Muscle of leg (tissue), 11 donors: ENCODE data around the gene ORC4. TPM values are rescaled to one million over a fixed set of nuclear protein-coding genes. Genes with fewer than 3 reads are reported as not detected.
"Not testable (repeated sequence)": the region's sequence is repeated elsewhere in the genome, so short reads cannot be mapped to it uniquely, and the experiment has no call there.

ENCODE experiments used
- DNase-seq: peaks from one replicate; pipeline ENCODE4 v3.0.0; 2013
- H3K27ac ChIP-seq: one replicate; pipeline ENCODE4 v1.5.1; 2013; ENCODE audit warnings: mild to moderate bottlenecking, low read length, control low read depth
- H3K27me3 ChIP-seq: one replicate; pipeline ENCODE4 v1.6.1; 2013; ENCODE audit warnings: low read length; ENCODE audit not compliant: control insufficient read depth, insufficient read depth
- H3K36me3 ChIP-seq: one replicate; pipeline ENCODE4 v1.6.1; 2013; ENCODE audit warnings: low read length; ENCODE audit not compliant: control insufficient read depth, insufficient read depth
- H3K4me1 ChIP-seq: one replicate; pipeline ENCODE4 v1.6.1; 2013; ENCODE audit warnings: low read length; ENCODE audit not compliant: control insufficient read depth, insufficient read depth
- H3K4me3 ChIP-seq: one replicate; pipeline ENCODE4 v1.5.1; 2013; ENCODE audit warnings: low read length, control low read depth
- H3K9me3 ChIP-seq: replicated peaks from 2 replicates; pipeline ENCODE4 v1.6.1; 2013; ENCODE audit warnings: low read depth, low read length; ENCODE audit not compliant: control insufficient read depth
- WGBS: methylation state at CpG from one replicate; pipeline ENCODE4 v1.1.5; 2013; ENCODE audit warnings: missing lambda C conversion rate; ENCODE audit not compliant: insufficient coverage; 5-methylcytosine and 5-hydroxymethylcytosine counted together
- polyA plus RNA-seq, 8 donors: library from polyadenylated mRNA; unstranded; fragments of 120-200 nt; gene quantifications; one replicate each; pipeline versions ENCODE4 v1.2.1 to v1.2.3, GENCODE V29; 2013; ENCODE audit warnings: inconsistent platforms in 1 of 8, low replicate concordance in 1 of 8; ENCODE audit not compliant: insufficient read length in 8 of 8, insufficient read depth in 1 of 8
- total RNA-seq: library from RNA; stranded (reverse); fragments of 120-200 nt; gene quantifications from one replicate; pipeline ENCODE4 v1.2.4, GENCODE V29; 2013

Gene ORC4
- total and polyA plus RNA-seq, 9 donors = 27.3 to 47.9 (median 35.7) TPM

- DNase-seq = peak; percentile 11
- Histone ChIP-seq H3K27ac (peak overlapping the region; percentile 99), H3K36me3 (no peaks in the 10 kb centered on the region), H3K9me3 (no peaks in the 10 kb centered on the region), H3K4me3 (peak overlapping the region; percentile 81), H3K27me3 (no peaks in the 10 kb centered on the region), H3K4me1 (peaks cover 4% of the 10 kb centered on the region)
- WGBS = no CpG with 5 or more reads among the region's 1 CpG
These were observed 1.8 kb upstream of the ORC4 start for GRCh38 chr2:148022351-148022750.

GRCh38 chr2:148021886-148022285, 1.3 kb upstream of the ORC4 start:
- peak overlapping the region; percentile 99 for H3K27ac ChIP-seq
- peak overlapping the region; percentile 81 for H3K4me3 ChIP-seq

GRCh38 chr2:148021059-148021861, 723 bp upstream of the ORC4 start, which contains the start of gene MBD5:
Gene MBD5 (plus strand): TSS chr2:148021091.
- WGBS = no CpG with 5 or more reads among the region's 11 CpGs
- H3K4me3 ChIP-seq = peak within 1 kb of the TSS; percentile 84
- no peaks in the 10 kb centered on the region for H3K36me3 ChIP-seq
- peak; percentile 83 for DNase-seq
- H3K27ac ChIP-seq = peak within 1 kb of the TSS; percentile 99
- no peaks in the 10 kb centered on the region for H3K9me3 ChIP-seq
- H3K27me3 ChIP-seq = no peaks in the 10 kb centered on the region
- H3K4me1 ChIP-seq = peaks cover 4% of the 10 kb centered on the region

More at GRCh38 chr2:148021886-148022285, 1.3 kb upstream of the ORC4 start:
- Histone ChIP-seq H3K9me3 (no peaks in the 10 kb centered on the region), H3K4me1 (peaks cover 4% of the 10 kb centered on the region), H3K36me3 (no peaks in the 10 kb centered on the region), H3K27me3 (no peaks in the 10 kb centered on the region)
- no CpG with 5 or more reads among the region's 3 CpGs for WGBS
- no peak for DNase-seq

GRCh38 chr2:148014616-148015015, 5.9 kb downstream of the ORC4 start:
- Histone ChIP-seq H3K4me3 (no peak overlapping the region), H3K9me3 (no peaks in the 10 kb centered on the region), H3K4me1 (peaks cover 4% of the 10 kb centered on the region), H3K27me3 (no peaks in the 10 kb centered on the region), H3K27ac (no peak overlapping the region), H3K36me3 (no peaks in the 10 kb centered on the region)
- no CpG with 5 or more reads among the region's 5 CpGs for WGBS
- DNase-seq = no peak

GRCh38 chr2:148013876-148014275, 6.7 kb downstream of the ORC4 start:
- no peak overlapping the region for H3K4me3 ChIP-seq
- H3K4me1 ChIP-seq = no peaks in the 10 kb centered on the region
- no peaks in the 10 kb centered on the region for H3K36me3 ChIP-seq
- no peak for DNase-seq
- no peaks in the 10 kb centered on the region for H3K9me3 ChIP-seq
- WGBS = 70% methylated on average over 1 of the region's 2 CpGs
- no peaks in the 10 kb centered on the region for H3K27me3 ChIP-seq
- H3K27ac ChIP-seq = no peak overlapping the region

GRCh38 chr2:148008411-148008810, 12.1 kb downstream of the ORC4 start:
- not testable (repeated sequence) for H3K36me3 ChIP-seq, DNase-seq, H3K27me3 ChIP-seq, H3K4me1 ChIP-seq, H3K27ac ChIP-seq, H3K4me3 ChIP-seq
- WGBS = 100% methylated on average over 2 of the region's 7 CpGs
- peaks cover 19% of the 10 kb centered on the region for H3K9me3 ChIP-seq

GRCh38 chr2:148007219-148007900, 13.2 kb downstream of the ORC4 start:
- Histone ChIP-seq H3K4me3 (no peak overlapping the region), H3K9me3 (peaks cover 19% of the 10 kb centered on the region), H3K27ac (no peak overlapping the region), H3K4me1 (no peaks in the 10 kb centered on the region), H3K36me3 (peaks cover 5% of the 10 kb centered on the region), H3K27me3 (no peaks in the 10 kb centered on the region)
- no CpG with 5 or more reads among the region's 5 CpGs for WGBS
- DNase-seq = no peak

GRCh38 chr2:148006249-148007007, 14.1 kb downstream of the ORC4 start:
- H3K36me3 ChIP-seq = peaks cover 5% of the 10 kb centered on the region
- H3K9me3 ChIP-seq = peaks cover 19% of the 10 kb centered on the region
- no peak overlapping the region for H3K27ac ChIP-seq
- H3K4me3 ChIP-seq = no peak overlapping the region
- no peaks in the 10 kb centered on the region for H3K4me1 ChIP-seq
- WGBS = 96% methylated on average over 4 of the region's 6 CpGs
- DNase-seq = no peak
- H3K27me3 ChIP-seq = no peaks in the 10 kb centered on the region

GRCh38 chr2:148002420-148002819, 18.1 kb downstream of the ORC4 start:
- H3K27me3 ChIP-seq, H3K4me1 ChIP-seq, H3K27ac ChIP-seq, DNase-seq, H3K36me3 ChIP-seq, H3K4me3 ChIP-seq: not testable (repeated sequence)
- H3K9me3 ChIP-seq = peaks cover 16% of the 10 kb centered on the region

GRCh38 chr2:148000095-148000494, 20.4 kb downstream of the ORC4 start:
- Histone ChIP-seq H3K9me3 (peaks cover 8% of the 10 kb centered on the region), H3K36me3 (peaks cover 2% of the 10 kb centered on the region), H3K4me3 (no peak overlapping the region), H3K27ac (no peak overlapping the region), H3K4me1 (no peaks in the 10 kb centered on the region), H3K27me3 (no peaks in the 10 kb centered on the region)
- no peak for DNase-seq
- WGBS = no CpG with 5 or more reads among the region's 1 CpG
